Activated CD8-positive, alpha-beta memory T cell treated with anti-CD3 and anti-CD28 coated beads for 48 hours (primary cell): ENCODE measurements around the gene D2HGDH.
"Not testable (repeated sequence)": the region's sequence is repeated elsewhere in the genome, so short reads cannot be mapped to it uniquely, and the experiment has no call there.

Source experiments
- DNase-seq, 3 experiments: peaks; one replicate each; pipeline ENCODE4 v3.0.0-alpha.2; 2020; ENCODE audit warnings: low read depth in 2 of 3, low spot score in 2 of 3

D2HGDH gene

GRCh38 chr2:241748468-241749256 lies 14.2 kb downstream of the D2HGDH start:
- DNase-seq: no peak

- DNase-seq: no peak
Measured at GRCh38 chr2:241750076-241750840, 15.8 kb downstream of the D2HGDH start.

GRCh38 chr2:241751152-241751551 lies 16.7 kb downstream of the D2HGDH start:
- DNase-seq: no peak

GRCh38 chr2:241751776-241752175 lies 17.3 kb downstream of the D2HGDH start:
- DNase-seq: no peak

GRCh38 chr2:241752253-241752652 lies 17.8 kb downstream of the D2HGDH start:
- no peak for DNase-seq

- no peak for DNase-seq
Measured at GRCh38 chr2:241752689-241753276, 18.4 kb downstream of the D2HGDH start.

GRCh38 chr2:241753493-241753892 lies 19.1 kb downstream of the D2HGDH start:
- no peak for DNase-seq

- no peak for DNase-seq
Measured at GRCh38 chr2:241754042-241754441, 19.6 kb downstream of the D2HGDH start.

GRCh38 chr2:241755166-241755565 lies 20.7 kb downstream of the D2HGDH start:
- DNase-seq: no peak

GRCh38 chr2:241755777-241756176 lies 21.3 kb downstream of the D2HGDH start:
- no peak for DNase-seq

GRCh38 chr2:241759067-241759807 lies 24.8 kb downstream of the D2HGDH start:
- DNase-seq: no peak

- not testable (repeated sequence) for DNase-seq
Measured at GRCh38 chr2:241759893-241760292, 25.5 kb downstream of the D2HGDH start.

GRCh38 chr2:241760301-241760771 lies 25.9 kb downstream of the D2HGDH start:
- no peak for DNase-seq

GRCh38 chr2:241762321-241762932 lies 28.0 kb downstream of the D2HGDH start:
- no peak for DNase-seq

GRCh38 chr2:241762933-241763369 lies 28.5 kb downstream of the D2HGDH start:
- peak in 2 of 3 experiments; percentile 25 to 54 for DNase-seq

GRCh38 chr2:241763551-241764274 lies 29.3 kb downstream of the D2HGDH start:
- DNase-seq: no peak

GRCh38 chr2:241764275-241765241 lies 30.1 kb downstream of the D2HGDH start:
- no peak for DNase-seq

GRCh38 chr2:241767464-241768250 lies 33.2 kb downstream of the D2HGDH start:
- no peak for DNase-seq
